PC-9 (cell line): ENCODE results near the gene PCED1B.

Experiments
- EZH2 ChIP-seq: fragments of 200-600 bp; sonication (generic); IDR thresholded peaks from 2 replicates; pipeline ENCODE4 v1.8.0; 2017; ENCODE audit warnings: antibody characterized with exemption, low read depth
- TF ChIP-seq, protein P1 (sequence below): fragments of 200-600 bp; sonication (generic); conservative IDR thresholded peaks from 2 replicates; pipeline ENCODE4 v1.6.1; 2017; ENCODE audit warnings: mixed run types, antibody characterized with exemption, mild to moderate bottlenecking, moderate library complexity

DNA sequence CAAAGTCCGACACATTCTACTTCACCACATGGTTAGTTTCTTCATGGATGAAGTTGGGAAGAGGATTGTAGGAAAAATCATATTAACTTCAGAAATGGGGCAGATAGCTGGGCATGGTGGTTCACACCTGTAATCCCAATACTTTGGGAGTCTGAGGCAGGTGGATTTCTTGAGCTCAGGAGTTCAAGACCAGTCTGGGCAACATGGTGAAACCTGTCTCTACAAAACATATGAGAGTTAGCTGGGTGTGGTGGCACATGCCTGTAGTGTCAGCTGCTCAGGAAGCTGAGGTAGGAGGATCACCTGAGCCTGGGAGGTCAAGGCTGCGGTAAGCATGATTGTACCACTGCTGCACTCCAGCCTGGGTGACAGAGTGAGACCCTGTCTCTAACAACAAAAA lies 49.5 kb upstream of the PCED1B start:
- TF ChIP-seq, protein P1, sequence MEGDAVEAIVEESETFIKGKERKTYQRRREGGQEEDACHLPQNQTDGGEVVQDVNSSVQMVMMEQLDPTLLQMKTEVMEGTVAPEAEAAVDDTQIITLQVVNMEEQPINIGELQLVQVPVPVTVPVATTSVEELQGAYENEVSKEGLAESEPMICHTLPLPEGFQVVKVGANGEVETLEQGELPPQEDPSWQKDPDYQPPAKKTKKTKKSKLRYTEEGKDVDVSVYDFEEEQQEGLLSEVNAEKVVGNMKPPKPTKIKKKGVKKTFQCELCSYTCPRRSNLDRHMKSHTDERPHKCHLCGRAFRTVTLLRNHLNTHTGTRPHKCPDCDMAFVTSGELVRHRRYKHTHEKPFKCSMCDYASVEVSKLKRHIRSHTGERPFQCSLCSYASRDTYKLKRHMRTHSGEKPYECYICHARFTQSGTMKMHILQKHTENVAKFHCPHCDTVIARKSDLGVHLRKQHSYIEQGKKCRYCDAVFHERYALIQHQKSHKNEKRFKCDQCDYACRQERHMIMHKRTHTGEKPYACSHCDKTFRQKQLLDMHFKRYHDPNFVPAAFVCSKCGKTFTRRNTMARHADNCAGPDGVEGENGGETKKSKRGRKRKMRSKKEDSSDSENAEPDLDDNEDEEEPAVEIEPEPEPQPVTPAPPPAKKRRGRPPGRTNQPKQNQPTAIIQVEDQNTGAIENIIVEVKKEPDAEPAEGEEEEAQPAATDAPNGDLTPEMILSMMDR = no peak
- TF ChIP-seq EZH2 = no peak
